Stimulated activated CD8-positive, alpha-beta memory T cell treated with anti-CD3 and anti-CD28 coated beads, Interleukin-4, amount 100 ng/mL, for 4 hours (primary cell): Measurements from ENCODE around the gene ATF6B.
"Not testable (repeated sequence)": the region's sequence is repeated elsewhere in the genome, so short reads cannot be mapped to it uniquely, and the experiment has no call there.

Experiments used
- DNase-seq, 2 donors: peaks; one replicate each; pipeline ENCODE4 v3.0.0-alpha.2; 2020; ENCODE audit warnings: low read depth in 2 of 2, low spot score in 1 of 2

The ATF6B gene

DNA sequence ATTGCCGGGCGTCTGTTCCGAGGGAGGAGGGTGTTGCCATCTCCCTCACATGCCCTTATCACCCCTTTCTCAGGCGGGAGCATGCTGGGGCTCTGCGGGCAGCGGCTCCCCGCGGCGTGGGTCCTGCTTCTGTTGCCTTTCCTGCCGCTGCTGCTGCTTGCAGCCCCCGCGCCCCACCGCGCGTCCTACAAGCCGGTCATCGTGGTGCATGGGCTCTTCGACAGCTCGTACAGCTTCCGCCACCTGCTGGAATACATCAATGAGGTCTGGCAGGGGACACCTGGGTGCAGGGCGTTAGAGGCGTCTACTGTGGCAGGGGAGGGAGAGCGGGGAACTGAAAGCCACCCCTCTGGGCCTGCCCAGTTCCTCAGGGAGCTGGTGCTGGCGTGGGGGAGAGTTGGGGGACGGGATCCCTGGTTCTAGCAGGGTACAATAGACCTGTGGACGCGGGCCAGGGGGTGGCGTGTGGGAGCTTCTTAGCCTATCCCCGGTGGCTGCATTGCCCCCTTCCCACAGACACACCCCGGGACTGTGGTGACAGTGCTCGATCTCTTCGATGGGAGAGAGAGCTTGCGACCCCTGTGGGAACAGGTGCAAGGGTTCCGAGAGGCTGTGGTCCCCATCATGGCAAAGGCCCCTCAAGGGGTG is 26.6 kb upstream of the ATF6B start:
- peak in 1 of 2 donors; percentile 19 for DNase-seq

- DNase-seq, result peak in 1 of 2 donors; percentile 58
Observed at GRCh38 chr6:32153564-32154513, 25.8 kb upstream of the ATF6B start, which contains the start of gene PPT2. PPT2 (plus strand) TSS chr6:32154141; CDS start chr6:32154595, 454 bp downstream.

DNA sequence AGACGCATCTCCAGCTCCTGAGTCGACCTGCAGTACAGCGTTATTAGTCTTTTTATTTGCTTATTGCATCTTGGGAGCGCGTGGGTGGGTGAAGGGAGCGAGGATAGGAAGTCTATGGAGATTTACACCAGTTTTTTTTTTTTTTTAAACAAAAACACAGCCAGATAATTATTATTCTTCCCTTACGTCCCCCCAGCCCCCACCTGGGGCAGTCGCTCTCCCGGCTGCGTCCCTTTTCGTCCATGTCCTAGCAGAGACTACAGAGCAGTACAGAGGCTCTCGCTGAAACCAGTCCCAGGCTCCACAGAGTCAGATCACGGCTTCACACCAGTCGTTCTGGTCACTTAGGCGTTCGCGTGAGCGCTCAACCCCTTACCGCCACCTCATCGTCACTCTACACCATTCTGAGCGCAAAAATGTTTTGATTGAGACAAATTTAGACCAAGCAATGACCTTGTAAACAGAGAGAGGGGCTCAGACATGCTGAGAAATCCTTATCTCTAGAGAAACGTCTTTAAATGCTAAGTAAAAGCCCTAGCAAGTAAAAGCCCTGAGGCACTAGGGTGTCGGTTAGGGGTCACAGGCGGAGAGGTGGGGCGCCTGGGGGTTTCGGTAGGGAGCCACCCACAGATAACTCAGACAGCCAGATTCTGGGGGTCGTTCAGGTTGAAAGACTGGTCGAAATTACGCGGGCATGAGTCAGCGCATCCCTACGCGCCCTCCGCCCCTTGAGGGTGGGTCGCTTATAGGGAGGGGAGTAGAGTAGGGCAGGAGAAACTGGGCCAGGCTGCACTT is 24.9 kb upstream of the ATF6B start:
- DNase-seq, result no peak

GRCh38 chr6:32151863-32152768 is 24.1 kb upstream of the ATF6B start, which contains the start of gene PRRT1:
PRRT1 (minus strand) TSS chr6:32151939; CDS start chr6:32151827, 112 bp downstream.
- DNase-seq, result no peak

GRCh38 chr6:32151181-32151862 is 23.3 kb upstream of the ATF6B start:
- no peak for DNase-seq

GRCh38 chr6:32149932-32150870 is 22.2 kb upstream of the ATF6B start:
- no peak for DNase-seq

DNA sequence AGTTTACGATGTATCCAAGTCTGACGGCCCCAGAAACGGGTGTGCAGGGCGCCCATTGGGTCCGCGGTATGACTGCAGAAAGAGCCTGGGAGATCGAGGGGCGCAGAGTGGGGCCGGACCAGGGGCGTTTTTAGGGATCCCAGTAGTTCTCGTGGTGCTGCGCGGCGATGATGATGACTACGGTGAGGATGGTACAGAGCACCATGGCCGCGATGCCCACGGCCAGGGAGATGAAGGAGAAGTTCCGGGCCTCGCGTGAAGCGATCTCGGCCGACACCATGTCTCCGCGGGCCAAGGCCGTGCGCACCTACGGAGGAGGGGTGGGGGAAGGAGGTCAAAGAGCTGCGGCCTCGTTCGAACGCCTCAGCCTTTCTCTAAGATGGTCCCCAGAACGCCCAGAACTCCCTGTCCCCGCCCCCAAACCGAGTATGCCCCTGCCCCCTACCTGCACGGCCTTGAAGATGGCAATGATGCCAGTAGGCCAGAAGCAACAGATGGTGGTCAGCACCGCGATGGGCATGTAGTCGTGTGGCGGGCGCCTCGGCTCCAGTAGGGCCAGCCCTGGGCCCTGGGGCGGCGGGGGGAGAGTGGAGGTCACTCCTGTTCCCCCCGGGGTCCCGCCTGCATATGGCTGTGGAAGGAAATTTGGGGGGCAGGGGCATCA is 21.2 kb upstream of the ATF6B start:
- no peak for DNase-seq

GRCh38 chr6:32148289-32149091 is 20.4 kb upstream of the ATF6B start:
- DNase-seq, result peak; percentile 25 to 30

DNA sequence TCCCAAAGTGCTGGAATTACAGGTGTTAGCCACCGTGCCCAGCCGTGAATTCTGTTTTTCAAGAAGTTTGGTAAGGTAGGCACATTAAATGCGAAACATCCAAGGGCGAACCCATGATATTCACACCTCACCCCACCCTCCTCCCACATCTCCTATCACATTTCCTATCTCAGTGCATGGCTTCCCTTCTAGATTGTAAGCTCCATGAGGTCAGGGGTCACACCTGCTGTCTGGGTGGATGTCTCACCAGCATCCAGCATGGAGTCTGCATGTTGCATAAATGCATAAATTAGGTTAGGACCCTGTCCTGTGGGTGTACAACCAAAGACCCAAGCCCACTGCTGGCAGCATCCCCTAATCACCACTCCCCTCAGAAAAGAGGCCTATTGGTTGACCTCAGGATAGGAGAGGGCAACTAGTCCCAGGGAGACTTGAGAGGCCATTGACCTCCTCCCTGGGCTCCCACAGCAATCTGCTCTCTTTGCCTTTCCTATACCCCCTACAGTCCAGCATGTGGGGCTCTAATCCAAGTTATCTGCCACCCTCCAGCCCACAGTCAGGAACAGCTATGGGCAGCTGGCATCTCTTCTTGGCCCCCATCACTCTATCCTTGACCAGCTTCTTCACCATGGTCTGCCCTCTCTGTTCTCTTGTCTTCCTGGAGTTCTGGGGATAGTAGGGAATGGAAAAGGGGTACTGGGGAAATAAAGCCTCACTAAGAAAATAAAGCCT is 19.5 kb upstream of the ATF6B start:
- no peak for DNase-seq

DNA sequence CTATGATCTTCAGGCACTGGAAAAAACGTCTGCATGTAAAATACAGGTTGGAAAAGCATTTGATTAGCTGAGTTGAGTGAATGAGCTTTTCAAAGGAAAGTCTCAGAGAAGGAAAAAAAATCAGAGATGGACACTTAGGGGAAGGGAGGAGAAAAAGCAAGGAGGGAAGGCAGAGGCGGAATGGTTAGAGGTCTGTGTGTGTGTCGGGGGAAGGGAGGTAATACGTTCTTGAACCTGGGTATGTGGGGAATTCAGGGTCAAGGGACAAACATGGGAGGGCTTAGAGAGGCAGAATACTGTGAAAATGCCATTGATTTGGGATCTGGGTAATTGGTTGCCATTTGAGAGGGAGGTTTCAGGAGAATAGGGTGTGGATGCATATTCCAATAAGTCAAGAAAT is 18.6 kb upstream of the ATF6B start:
- DNase-seq, result no peak

DNA sequence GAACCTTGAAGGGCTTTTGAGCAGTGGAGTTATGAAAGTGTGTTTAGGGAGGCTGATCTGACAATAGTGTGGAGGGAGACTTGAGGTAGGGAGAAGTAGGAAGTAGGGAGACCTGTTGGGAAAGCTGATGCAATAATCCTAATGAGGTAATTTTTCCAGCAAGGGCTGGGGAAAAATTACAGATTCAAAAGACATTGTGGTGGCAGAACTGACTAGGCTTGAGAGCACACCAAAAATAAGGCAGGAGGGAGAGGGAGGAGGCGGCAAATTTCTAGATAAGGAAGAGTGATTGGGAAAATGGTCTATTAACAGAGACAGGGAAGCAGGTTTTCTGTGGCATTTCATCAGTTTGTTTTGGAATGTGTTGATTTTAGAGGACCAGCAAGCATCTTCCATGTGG is 18.2 kb upstream of the ATF6B start:
- DNase-seq, result no peak

DNA sequence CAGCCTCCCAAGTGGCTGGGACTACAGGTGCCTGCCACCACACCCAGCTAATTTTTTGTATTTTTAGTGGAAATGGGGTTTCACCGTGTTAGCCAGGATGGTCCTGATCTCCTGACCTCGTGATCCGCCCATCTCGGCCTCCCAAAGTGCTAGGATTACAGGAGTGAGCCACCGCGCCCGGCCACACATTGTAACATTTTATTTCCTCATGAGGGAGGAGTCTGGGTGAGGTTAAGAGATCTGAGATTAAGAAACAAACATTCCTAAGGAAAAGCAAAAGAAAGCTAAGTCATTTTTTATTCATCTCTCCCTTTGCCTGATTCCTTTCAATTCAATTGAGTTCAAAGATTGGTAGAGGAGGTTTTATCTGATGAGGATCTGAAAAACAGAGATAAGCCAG is 16.2 kb upstream of the ATF6B start:
- not testable (repeated sequence) for DNase-seq

DNA sequence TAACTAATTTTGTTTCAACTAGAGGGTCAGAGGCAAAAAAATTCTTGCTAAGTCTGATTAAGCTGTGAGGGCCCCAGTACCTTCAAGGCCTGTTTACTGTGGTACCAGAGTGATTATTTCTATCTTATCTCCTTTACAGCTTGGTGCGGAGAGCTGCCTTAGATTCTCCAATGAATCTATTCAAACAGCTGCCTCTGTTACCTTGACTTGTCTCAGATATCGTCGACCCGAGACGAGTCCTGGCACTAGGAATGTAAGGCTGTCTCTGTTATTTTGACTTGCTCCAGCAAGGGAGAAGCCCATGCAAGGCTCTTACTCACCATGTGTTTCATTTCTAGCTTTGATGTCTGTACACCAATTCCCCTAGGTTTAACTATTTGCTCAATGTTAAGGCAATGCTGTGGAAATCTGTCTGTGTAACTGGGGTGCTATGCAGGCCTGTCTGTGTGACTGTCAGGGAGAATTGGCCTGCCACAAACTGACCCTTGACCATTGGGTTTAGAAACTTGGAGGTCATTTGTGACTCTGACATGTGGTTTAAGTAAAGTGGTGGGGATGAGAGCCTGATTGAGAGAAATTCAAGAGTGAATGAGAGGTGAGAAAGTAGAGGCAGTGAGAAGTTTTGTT is 12.5 kb upstream of the ATF6B start:
- no peak for DNase-seq

- DNase-seq, result no peak
Observed at GRCh38 chr6:32139590-32139989, 11.5 kb upstream of the ATF6B start.

DNA sequence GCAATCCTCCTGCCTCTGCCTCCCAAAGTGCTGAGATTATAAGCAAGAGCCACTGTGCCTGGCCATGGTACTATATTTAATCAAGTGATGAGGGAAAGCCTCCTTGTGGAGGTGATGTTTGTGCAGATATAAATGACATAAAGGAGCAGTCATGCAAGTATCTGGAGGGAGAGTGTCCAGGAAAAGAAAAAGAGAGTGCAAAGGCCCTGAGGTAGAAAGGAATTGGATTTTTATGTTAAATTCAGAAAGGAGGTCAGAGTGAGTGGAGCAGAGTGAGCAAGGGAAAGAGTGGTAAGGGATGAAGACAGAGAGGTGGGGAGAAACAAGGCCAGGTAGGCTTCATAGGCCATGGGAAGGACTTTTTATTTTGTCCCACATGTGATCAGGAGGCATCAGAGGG is 9.4 kb upstream of the ATF6B start:
- no peak for DNase-seq

DNA sequence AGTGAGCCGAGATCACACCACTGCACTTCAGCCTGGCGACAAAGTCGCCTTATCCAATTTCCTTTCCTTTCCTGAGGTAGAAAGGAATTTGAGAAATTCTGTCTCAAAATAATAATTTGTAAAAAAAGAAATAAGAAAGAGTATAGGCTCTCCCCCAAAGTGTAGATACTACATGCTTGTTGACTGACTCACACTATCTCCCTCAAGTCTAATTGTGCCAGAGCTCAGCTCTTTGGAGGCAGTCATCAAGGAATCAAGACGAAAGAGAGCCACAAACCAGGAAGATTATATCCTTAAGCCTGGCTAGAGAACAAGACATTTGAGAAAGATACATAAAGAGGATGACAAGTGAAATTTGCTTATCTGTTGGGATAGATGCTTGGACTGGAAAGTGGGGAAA is 5.7 kb upstream of the ATF6B start:
- no peak for DNase-seq
